GM21529 (cell line): ENCODE measurements around the gene HSPA1L.

Source experiments
- ATAC-seq: cut with Tn5 transposase; IDR thresholded peaks from one replicate; pipeline ENCODE4 v1.9.1; 2021; ENCODE audit not compliant: unreplicated experiment

HSPA1L gene

GRCh38 chr6:31784098-31784925, 30.8 kb downstream of the HSPA1L start:
- no peak for ATAC-seq

GRCh38 chr6:31782126-31782855, 32.8 kb downstream of the HSPA1L start:
- no peak for ATAC-seq

GRCh38 chr6:31781244-31782125, 33.6 kb downstream of the HSPA1L start:
- no peak for ATAC-seq

- no peak for ATAC-seq
Measured at GRCh38 chr6:31780507-31781243, 34.4 kb downstream of the HSPA1L start.

GRCh38 chr6:31779908-31780307, 35.2 kb downstream of the HSPA1L start:
- no peak for ATAC-seq

DNA sequence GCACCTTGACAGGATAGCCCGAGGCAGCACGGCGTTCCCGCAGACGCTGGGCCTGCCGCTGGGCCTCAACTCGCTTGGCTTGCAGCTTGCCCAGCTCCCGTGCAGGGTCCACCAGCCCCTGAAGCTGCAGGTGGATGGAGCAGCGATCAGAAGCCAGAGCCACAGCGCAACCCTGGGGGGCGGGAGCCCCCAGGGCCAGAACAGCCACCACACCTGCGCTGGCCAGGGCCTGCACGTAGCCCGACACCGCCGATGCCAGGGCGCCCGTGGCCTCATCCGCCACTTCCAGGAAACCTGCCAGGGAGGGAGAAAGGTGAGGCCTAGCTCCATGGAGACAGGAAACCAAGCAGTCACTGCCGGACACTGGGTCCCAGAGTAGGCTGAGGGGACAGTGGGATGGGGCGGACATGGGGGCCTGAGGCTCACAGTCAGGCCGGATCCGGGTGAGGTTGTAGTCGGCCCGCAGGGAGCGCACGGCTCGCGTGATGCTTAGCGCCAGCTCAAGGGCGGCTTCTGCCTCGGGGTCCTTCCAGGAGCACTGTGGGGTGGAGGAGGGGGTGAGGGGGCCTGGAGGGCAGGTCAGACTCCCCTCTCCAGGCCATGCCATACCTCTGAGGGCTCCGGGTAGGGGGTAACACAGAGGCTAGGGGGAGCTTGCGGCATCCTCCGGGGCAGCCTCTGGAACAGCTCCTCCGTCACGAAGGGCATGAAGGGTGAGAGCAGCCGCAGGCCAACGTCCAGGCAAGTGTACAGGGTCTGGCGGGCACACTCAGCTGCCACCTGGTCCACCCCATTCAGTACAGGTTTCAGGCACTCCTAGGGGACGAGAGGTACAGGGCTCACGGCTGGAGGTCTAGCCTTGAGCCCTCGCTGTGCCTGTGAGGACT, 35.8 kb downstream of the HSPA1L start:
- ATAC-seq = no peak

GRCh38 chr6:31778193-31778592, 36.9 kb downstream of the HSPA1L start:
- no peak for ATAC-seq

DNA sequence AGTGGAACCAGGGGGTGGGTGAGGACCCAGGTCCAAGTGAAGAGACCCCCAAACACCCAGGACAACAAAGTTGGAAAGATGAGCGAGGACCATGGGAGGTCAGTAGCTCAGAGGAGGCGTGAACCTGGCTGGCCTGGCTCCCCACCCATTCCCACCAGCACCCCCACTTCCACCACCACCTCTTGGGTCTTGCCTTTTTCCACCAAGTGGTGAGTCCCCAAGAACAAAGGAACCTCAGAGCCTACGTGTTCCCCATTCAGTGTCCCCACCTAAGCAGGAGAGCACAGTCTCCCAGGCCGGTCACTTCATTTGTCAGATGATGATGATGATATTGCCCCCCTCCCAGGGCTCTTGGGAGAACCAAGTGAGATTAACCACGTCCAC, 37.4 kb downstream of the HSPA1L start:
- ATAC-seq = no peak

DNA sequence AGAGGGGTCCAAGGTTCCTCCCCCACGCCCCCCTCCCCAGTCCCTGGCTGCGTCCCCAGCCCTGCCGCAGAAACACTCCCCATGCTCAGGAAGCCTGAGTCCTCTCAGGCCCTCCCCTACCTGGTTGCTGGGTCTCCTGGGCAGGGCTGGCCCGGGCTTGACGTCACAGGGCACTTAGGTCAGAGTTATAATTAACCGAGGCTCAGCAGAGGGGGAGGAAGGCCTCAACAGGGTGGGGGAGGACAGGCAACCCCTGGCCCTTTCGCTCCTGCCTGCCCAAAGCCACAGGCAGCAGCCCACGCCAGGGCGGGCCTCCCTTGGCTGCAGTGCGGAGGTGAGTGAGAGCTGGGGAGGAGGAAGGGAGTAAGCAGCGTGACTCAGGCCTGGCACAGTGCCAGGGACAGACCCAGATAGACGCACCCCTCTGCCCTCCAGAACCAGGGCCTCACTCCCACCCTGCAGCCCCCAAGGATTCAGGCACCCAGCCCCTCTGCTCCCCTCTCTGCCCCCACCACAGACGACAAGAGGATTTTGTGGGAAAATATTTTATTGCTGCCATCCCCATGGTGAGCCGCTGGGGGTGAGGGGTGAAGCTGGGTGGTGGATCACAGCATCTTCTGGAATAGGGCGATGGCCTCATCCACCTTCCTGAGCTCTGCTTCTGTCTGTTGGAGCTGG, 38.0 kb downstream of the HSPA1L start, which contains the start of gene VWA7:
TSS of gene VWA7 (minus strand) at position 340 of the 678 bp plus-strand sequence. CDS start 549 bp downstream, outside the sequence.
- peak; percentile 68 for ATAC-seq

DNA sequence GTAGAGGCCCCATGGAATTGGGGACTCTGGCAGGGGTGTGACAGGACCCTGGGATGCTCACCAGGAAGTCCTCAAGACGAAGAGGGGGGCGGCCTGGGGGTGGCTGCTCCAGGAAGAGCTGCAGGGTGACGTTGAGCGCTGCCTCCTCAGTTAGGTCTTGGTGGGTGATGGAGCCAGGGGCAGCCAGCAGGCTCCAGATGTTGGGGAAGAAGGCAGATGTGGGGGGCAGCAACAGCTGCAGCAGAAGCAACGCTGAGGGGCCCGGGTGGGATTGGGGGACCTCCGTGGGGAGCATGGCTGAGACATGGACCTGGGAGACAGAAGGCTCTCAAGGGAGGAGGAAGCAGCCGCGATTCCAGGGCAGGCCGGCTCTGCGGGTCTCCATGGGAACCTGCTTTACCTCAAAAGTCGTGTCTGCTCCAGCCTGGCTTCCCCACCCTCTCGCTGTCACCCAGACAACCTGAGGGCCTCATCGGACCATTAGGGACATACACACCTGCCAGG, 38.5 kb downstream of the HSPA1L start:
- ATAC-seq = no peak

- ATAC-seq = no peak
Measured at GRCh38 chr6:31775633-31776484, 39.2 kb downstream of the HSPA1L start.

DNA sequence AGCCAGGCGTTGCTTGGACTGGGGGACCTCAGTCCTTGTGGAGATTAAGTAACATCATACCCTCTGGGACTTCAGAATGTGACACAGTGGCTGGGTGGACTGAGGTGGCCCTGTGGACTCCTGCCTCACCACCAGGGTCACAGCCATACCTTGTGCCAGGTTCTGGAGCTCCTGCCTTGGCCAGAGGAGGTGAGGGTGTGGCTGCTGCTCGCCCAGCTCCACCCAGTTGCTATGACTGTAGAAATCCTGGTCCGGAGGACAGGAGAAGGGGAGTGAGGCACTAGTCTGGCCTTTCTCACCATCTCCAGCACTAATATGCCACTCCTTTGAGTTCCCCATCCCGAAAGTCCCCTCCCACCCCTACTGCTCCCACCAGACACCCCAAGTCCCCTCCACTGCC, 39.9 kb downstream of the HSPA1L start:
- no peak for ATAC-seq

- no peak for ATAC-seq
Measured at GRCh38 chr6:31771992-31772358, 43.1 kb downstream of the HSPA1L start.

DNA sequence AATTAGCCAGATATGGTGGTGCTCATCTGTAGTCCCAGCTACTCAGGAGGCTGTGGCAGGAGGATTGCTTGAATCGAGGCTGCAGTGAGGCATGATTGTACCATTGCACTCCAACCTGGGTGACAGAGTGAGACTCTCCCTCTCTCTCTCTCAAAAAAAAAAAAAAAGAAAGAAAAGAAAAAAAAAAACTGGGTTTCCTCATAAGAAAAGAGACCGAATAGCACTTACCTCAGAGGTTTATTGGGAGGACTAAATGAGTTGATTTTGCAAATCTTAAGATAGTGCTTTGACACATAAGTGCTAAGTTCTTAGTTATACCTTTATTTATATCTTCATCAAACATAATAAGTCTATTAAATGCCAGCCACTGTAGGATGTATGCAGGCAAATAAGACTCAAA, 44.2 kb downstream of the HSPA1L start:
- no peak for ATAC-seq

DNA sequence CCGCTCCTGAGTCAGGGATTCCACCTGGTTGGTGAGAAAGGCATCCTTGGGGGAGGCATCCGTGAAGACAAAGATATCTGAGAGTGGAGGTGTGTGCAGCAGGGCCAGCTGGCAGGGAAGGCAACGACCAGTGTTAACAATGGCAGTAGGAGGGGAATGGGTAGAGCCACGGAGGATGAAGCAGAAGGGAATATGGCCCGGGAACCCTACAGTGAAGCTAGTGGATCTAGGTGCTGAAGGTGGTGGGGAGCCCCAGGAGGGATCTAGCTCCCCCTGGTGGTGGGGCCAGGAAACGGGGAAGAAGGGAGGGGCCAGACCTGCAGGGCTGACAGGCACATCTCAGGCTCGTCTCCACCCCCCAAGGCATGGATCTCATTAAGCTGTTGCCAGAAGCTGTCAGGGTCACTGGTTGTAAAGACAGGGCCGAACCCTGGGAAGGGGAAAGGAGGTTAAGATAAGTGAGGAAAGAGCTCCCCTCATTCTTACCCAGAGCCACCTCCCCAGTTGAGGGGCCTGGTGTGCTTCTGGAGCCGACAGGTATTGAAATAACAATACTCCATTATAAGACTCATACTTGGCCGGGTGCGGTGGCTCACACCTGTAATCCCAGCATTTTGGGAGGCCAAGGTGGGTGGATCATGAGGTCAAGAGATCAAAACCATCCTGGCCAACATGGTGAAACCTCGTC, 45.3 kb downstream of the HSPA1L start:
- ATAC-seq = no peak

GRCh38 chr6:31768363-31769257, 46.5 kb downstream of the HSPA1L start:
- no peak for ATAC-seq
